HFF-Myc (cell line): ENCODE results near the gene ELMO1.

Experiments
- DNase-seq: peaks from one replicate; pipeline ENCODE4 v3.0.0-alpha.2; 2011; ENCODE audit warnings: low read depth; ENCODE audit errors: extremely low read depth
- H3K4me3 ChIP-seq: replicated peaks from 2 replicates; pipeline ENCODE4 v1.5.1; 2011; ENCODE audit warnings: low read depth, mild to moderate bottlenecking, control low read depth, low read length
- TF ChIP-seq, protein P1 (sequence below): IDR thresholded peaks from 2 replicates; pipeline ENCODE4 v1.5.1; 2012; ENCODE audit warnings: mild to moderate bottlenecking, low read depth, low read length, control low read depth; ENCODE audit errors: missing control alignments

ELMO1 gene

DNA sequence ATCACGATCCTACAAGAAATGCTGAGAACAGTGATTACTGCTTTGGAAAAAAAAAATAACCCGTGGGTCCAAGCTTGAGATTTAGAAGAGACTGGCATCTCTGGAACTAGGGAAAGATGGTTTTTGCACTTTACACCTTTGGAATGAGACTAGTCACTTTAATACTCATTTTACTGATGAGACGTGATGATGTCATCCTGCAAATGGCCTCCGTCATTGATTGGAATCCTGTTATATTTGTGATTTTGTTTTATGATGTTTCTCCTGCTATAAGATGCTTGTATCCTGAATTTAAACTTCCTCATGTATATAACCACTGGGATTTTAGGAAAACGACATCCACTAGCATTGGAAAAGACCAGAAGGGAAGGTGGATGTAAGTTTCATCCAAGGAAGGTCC lies 363.1 kb downstream of the ELMO1 start:
- H3K4me3 ChIP-seq: no peak overlapping the region
- no peak for DNase-seq
- TF ChIP-seq, protein P1, sequence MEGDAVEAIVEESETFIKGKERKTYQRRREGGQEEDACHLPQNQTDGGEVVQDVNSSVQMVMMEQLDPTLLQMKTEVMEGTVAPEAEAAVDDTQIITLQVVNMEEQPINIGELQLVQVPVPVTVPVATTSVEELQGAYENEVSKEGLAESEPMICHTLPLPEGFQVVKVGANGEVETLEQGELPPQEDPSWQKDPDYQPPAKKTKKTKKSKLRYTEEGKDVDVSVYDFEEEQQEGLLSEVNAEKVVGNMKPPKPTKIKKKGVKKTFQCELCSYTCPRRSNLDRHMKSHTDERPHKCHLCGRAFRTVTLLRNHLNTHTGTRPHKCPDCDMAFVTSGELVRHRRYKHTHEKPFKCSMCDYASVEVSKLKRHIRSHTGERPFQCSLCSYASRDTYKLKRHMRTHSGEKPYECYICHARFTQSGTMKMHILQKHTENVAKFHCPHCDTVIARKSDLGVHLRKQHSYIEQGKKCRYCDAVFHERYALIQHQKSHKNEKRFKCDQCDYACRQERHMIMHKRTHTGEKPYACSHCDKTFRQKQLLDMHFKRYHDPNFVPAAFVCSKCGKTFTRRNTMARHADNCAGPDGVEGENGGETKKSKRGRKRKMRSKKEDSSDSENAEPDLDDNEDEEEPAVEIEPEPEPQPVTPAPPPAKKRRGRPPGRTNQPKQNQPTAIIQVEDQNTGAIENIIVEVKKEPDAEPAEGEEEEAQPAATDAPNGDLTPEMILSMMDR: no peak

DNA sequence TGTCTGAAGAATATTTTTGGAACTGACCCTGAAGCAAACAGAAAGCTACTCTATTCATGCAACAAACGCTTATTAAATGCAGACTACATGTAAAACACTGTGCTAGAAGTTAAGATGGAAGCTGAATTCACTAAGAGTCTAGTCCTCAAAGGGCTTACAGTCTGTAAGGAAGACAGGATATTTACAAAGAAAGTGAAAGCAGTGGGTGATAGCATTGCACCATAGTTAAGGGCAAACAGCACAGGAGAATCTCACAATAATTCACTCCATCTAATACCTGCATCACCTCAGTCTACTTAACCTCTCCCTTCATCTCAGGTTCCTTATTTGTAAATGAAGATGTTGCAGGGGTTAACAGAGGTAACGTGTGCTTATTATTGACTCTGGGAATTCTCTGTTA lies 364.4 kb downstream of the ELMO1 start:
- H3K4me3 ChIP-seq: no peak overlapping the region
- TF ChIP-seq, protein P1: no peak
- DNase-seq: no peak

DNA sequence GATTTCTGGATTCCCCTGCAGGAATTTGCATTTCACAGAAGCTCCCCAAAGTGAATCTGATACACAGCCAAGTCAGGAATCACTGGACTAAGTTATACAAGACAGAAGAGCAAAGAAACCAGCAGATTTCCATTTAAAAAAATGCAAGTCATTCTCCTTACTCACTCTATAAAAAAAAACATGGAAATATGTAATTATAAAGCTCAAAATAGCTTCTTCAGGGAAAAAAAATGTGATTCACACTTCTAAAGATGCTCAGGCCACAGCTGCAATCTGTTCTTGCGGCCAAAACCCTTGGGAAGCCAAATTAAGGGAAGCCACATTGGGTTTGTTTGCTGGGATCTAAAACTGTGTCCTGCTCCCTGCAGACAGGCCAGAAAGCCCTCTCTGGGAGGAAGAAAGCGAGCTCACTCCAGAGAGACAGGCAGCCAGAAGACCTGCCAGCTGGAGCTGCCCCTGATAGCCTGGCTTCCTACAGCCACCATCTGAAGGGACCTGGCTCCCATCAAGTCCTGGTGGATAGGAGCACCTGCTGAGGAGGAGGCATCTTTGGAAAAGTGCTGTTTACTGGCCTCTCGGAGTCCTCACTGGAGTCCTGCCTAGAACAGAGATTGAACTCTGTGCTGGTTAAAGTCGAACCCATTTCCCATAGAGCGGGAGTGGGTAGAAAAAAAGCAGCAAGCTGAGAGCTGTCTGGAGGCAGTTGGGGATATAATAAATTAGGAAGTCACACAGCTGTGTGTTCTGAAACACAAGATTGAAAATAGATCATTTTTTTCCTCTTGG lies 365.2 kb downstream of the ELMO1 start:
- H3K4me3 ChIP-seq: no peak overlapping the region
- TF ChIP-seq, protein P1: no peak
- DNase-seq: no peak

DNA sequence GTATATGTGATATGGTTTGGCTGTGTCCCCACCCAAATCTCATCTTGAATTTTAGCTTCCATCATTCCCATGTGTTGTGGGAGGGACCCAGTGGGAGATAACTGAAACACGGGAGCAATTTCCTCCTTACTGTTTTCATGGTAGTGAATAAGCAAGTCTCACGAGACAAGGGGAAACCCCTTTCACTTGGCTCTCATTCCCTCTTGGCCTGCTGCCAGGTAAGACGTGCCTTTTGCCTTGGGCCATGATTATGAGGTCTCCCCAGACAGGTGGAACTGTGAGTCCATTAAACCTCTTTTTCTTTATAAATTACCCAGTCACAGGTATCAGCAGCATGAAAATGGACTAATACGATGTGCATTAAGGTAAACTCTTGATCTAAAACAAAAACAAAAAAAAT lies 367.2 kb downstream of the ELMO1 start:
- TF ChIP-seq, protein P1: no peak
- no peak overlapping the region for H3K4me3 ChIP-seq
- DNase-seq: no peak

DNA sequence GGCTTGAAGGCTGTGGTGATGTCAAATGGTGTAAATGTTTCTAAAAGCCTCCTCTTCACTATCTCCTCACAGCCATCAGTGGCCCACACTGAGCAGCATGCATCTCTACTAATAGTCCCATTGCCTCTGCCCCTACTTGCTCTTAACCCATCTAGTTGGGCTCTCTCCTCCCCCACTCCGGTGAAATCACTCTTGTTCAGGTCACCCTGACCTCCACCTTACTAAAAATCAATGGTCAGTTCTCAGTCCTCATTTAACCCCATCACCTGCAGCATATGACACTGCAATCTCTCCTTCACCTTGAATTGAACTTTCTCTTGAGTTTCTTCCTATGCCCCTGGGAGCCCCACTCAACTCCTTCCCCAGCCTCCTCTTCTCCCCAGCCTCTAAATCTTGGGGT lies 369.2 kb downstream of the ELMO1 start:
- TF ChIP-seq, protein P1: no peak
- DNase-seq: no peak

DNA sequence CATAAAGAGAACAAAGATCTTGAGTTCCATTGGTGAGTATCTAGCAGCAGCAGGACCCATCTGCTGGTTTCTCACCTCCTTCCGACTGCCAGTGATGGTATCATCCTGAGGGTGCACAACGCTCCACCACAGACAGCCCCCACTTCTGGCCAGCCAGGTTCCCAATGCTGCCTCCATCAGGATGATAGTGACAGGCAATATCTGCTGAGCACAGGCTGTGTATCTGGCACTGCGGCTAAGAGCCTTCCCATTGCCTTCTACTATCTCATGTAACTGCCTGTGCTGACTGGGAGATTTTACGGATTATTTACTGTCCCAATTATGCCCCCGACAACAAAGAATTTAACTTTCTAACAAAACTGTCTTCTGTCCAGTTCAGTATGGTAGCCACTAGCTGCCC lies 372.0 kb downstream of the ELMO1 start:
- TF ChIP-seq, protein P1: no peak
- H3K4me3 ChIP-seq: no peak overlapping the region
- no peak for DNase-seq

More for the DNA sequence above, 369.2 kb downstream of the ELMO1 start:
- H3K4me3 ChIP-seq: no peak overlapping the region

DNA sequence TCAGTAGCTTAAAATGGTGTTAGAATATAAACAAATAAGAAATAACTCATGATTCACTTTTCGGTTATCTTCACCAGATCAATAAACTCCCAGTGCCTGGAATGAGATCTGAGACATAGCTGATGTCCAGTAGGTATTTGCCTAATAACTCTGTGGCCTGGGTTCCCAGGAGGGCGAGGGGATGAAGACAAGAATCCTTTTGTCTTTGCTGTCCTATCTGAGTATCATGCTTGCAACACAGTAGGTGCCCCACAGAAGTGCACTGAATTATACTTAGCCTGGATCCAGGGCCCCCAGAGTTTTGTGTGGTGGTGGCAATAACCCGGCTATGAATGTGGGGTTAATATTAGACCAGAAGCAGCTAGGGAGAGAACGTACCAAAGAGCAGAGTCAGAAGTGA lies 374.3 kb downstream of the ELMO1 start:
- TF ChIP-seq, protein P1: no peak
- no peak overlapping the region for H3K4me3 ChIP-seq
- no peak for DNase-seq
